Sigmoid colon (tissue), 7 donors: ENCODE data around the gene HAAO. TPM values are rescaled to one million over a fixed set of nuclear protein-coding genes. Genes with fewer than 3 reads are reported as not detected.
"Not testable (repeated sequence)": the region's sequence is repeated elsewhere in the genome, so short reads cannot be mapped to it uniquely, and the experiment has no call there.

Source experiments
- DNase-seq: peaks from one replicate; pipeline ENCODE4 v3.0.0-alpha.2; 2019
- H3K27ac ChIP-seq, 4 donors: fragments of 200-600 bp; sonication (generic); one replicate each; pipeline ENCODE4 v1.5.1; 2016 to 2019; ENCODE audit warnings: mild to moderate bottlenecking in 1 of 4
- H3K27me3 ChIP-seq, 3 donors: fragments of 200-600 bp; sonication (generic); one replicate each; pipeline ENCODE4 v1.5.1; 2019; ENCODE audit warnings: mild to moderate bottlenecking in 1 of 3
- H3K36me3 ChIP-seq, 4 donors: fragments of 200-600 bp; sonication (generic); one replicate each; pipeline ENCODE4 v1.5.1; 2016 to 2019
- H3K4me1 ChIP-seq, 4 donors: fragments of 200-600 bp; sonication (generic); one replicate each; pipeline ENCODE4 v1.5.1; 2017 to 2019
- H3K4me3 ChIP-seq, 4 donors: fragments of 200-600 bp; sonication (generic); one replicate each; pipeline ENCODE4 v1.5.1; 2017 to 2019; ENCODE audit warnings: mild to moderate bottlenecking in 2 of 4, moderate library complexity in 1 of 4
- H3K9me3 ChIP-seq, 4 donors: fragments of 200-600 bp in 3 of 4; sonication (generic) in 3 of 4; one replicate each; pipeline versions ENCODE4 v1.5.1 to v1.6.1; 2013 to 2019
- EP300 ChIP-seq, 4 donors: sonication (generic); formaldehyde crosslinking; IDR thresholded peaks; one replicate each; pipeline ENCODE4 v1.6.1; 2017; ENCODE audit warnings: antibody characterized with exemption in 4 of 4
- POLR2A ChIP-seq, 2 donors: fragments of 450-650 bp; IDR thresholded peaks; one replicate each; pipeline ENCODE4 v1.6.1; 2016; ENCODE audit warnings: antibody characterized with exemption in 2 of 2, mild to moderate bottlenecking in 2 of 2, moderate library complexity in 2 of 2
- POLR2AphosphoS5 ChIP-seq, 4 donors: sonication (generic); formaldehyde crosslinking; IDR thresholded peaks; one replicate each; pipeline ENCODE4 v1.6.1; 2017; ENCODE audit warnings: antibody characterized with exemption in 4 of 4
- whole genome bisulfite sequencing, 2 donors: extraction: QIAGEN DNeasy Blood & Tissue Kit; methylation state at CpG; one replicate each; pipeline ENCODE4 v1.1.7; 2013; 5-methylcytosine and 5-hydroxymethylcytosine counted together
- intact Hi-C: fragments of 100-400 bp; cut with DNase I; formaldehyde crosslinking; loops from one replicate; pipeline ENCODE4 v1.15.1; 2023
- polyA plus RNA-seq, 3 donors: library from polyadenylated mRNA; stranded (reverse); fragments of 200-250 nt; gene quantifications; one replicate each; pipeline ENCODE4 v1.2.3, GENCODE V29; 2013
- total RNA-seq, 4 donors: library from RNA; depleted of rRNA; stranded (reverse); fragments of >200 nt; gene quantifications; one replicate each; pipeline ENCODE4 v1.1.0, GENCODE V29; 2016
- TF ChIP-seq, protein P1 (sequence below), 4 experiments: fragments of 450-650 bp in 3 of 4; fragments of 200-600 bp in 1 of 4; IDR thresholded peaks; one replicate each; pipeline ENCODE4 v1.5.1; 2016 to 2019; ENCODE audit warnings: antibody characterized with exemption in 4 of 4, mild to moderate bottlenecking in 3 of 4, moderate library complexity in 2 of 4
- donor health status: healthy with polysubstance abuse.
- donor health status: Bipolar disorder and iron deficiency.
- donor health status: healthy.

The HAAO gene
- total and polyA plus RNA-seq, 7 donors: 2.5 to 37.9 (median 5.6) TPM

DNA sequence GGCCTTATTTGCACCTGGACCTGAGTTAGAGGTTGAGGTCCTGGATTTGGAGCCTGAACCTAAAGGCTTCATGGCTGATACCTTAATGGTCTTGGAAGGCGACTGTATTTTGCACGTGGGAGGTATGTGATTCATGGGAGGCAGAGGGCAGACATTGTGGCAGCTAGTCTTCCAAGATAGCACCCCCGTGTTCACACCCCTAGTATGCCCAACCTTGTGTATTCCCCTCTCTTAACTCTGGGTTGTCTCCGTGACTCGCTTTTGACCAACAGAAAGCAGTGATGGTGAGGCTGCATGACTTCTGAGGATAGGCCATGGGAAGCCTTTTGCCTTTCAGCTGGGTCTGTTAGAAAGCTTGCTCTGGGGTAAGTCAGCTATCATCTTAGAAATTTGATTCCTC is 45.8 kb upstream of the HAAO start:
- WGBS, 2 donors: 96 to 97% methylated on average over 5 of the region's 5 CpGs
- peaks cover 0 to 19% (median 13%) of the 10 kb centered on the region in 4 donors for H3K4me1 ChIP-seq
- no peaks in the 10 kb centered on the region for H3K36me3 ChIP-seq
- TF ChIP-seq POLR2AphosphoS5 (IDR thresholded peaks at IDR 0.05) (no peak), EP300 (IDR thresholded peaks at IDR 0.05) (no peak)
- TF ChIP-seq, protein P1, sequence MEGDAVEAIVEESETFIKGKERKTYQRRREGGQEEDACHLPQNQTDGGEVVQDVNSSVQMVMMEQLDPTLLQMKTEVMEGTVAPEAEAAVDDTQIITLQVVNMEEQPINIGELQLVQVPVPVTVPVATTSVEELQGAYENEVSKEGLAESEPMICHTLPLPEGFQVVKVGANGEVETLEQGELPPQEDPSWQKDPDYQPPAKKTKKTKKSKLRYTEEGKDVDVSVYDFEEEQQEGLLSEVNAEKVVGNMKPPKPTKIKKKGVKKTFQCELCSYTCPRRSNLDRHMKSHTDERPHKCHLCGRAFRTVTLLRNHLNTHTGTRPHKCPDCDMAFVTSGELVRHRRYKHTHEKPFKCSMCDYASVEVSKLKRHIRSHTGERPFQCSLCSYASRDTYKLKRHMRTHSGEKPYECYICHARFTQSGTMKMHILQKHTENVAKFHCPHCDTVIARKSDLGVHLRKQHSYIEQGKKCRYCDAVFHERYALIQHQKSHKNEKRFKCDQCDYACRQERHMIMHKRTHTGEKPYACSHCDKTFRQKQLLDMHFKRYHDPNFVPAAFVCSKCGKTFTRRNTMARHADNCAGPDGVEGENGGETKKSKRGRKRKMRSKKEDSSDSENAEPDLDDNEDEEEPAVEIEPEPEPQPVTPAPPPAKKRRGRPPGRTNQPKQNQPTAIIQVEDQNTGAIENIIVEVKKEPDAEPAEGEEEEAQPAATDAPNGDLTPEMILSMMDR (IDR thresholded peaks at IDR 0.05): no peak
- H3K9me3 ChIP-seq: no peaks in the 10 kb centered on the region
- no peak overlapping the region for H3K27ac ChIP-seq
- no peak overlapping the region for H3K4me3 ChIP-seq
- intact Hi-C loops: no loop called here
- no peaks in the 10 kb centered on the region for H3K27me3 ChIP-seq
- DNase-seq: no peak

DNA sequence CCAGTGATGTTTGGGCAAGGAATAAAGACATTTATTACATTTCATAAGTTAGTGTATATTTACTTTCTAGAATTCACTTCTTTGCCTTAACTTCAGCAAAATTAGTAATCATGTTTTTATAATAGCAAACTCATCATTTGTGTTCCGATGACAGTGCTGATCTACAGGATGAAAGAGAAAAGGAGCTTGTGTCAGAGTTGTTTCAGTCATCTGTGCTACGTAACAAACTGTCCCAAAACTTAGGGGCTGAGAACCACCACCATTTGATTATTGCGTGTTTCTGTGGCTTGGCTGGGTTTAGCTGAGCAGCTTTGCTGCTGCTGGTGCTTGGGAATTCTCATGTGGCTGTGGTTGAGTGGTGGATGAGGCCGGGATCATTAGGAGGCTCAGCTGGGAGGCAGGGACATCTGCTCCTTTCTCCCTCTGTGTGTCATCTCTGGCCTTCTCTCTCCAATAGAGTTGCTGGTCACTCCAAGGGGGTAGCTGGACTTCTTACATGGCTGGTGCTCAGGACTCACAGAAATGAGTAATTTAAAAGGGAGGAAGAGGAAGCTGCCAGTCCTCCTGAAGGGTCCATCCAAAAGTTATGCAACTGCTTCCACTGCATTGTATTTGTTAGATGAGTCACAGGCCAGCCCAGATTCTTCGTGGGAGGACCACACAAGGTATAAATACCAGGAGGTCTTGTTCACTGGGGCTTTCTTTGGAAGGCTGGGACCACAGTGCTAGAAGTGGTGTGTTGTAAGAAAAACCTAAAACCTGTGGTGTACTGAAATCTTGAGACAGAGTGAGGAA is 43.4 kb upstream of the HAAO start:
- H3K36me3 ChIP-seq: no peaks in the 10 kb centered on the region
- no peak overlapping the region for H3K4me3 ChIP-seq
- no peaks in the 10 kb centered on the region for H3K9me3 ChIP-seq
- no peaks in the 10 kb centered on the region for H3K27me3 ChIP-seq
- 77 to 81% methylated on average over 5 of the region's 5 CpGs for WGBS, 2 donors
- intact Hi-C loops: no loop called here
- DNase-seq: peak; percentile 92
- TF ChIP-seq POLR2AphosphoS5 (IDR thresholded peaks at IDR 0.05): peak; percentile 24 to 65 (median 44)
- TF ChIP-seq, protein P1 (IDR thresholded peaks at IDR 0.05): no peak
- peaks cover 0 to 5% (median 0%) of the 10 kb centered on the region in 4 donors for H3K4me1 ChIP-seq
- peak overlapping the region; percentile 38 to 53 (median 46) for H3K27ac ChIP-seq

- Histone ChIP-seq H3K4me1 (peaks cover 0 to 3% (median under 1%) of the 10 kb centered on the region in 4 donors), H3K4me3 (no peak overlapping the region), H3K36me3 (no peaks in the 10 kb centered on the region), H3K9me3 (no peaks in the 10 kb centered on the region), H3K27ac (no peak overlapping the region), H3K27me3 (no peaks in the 10 kb centered on the region)
- intact Hi-C loops: no loop called here
- no peak for DNase-seq
- TF ChIP-seq POLR2AphosphoS5 (IDR thresholded peaks at IDR 0.05): no peak
- no peak for TF ChIP-seq EP300 (IDR thresholded peaks at IDR 0.05)
- no peak for TF ChIP-seq POLR2A (IDR thresholded peaks at IDR 0.05)
- TF ChIP-seq, protein P1 (IDR thresholded peaks at IDR 0.05): no peak
- WGBS, 2 donors: 97% methylated on average over 7 of the region's 7 CpGs
These were observed 41.8 kb upstream of the HAAO start for GRCh38 chr2:42834161-42834560.

- no peak for DNase-seq
- no peaks in the 10 kb centered on the region for H3K9me3 ChIP-seq
- no peak overlapping the region for H3K27ac ChIP-seq
- no peaks in the 10 kb centered on the region for H3K27me3 ChIP-seq
- H3K4me1 ChIP-seq: peaks cover 0 to 19% (median 15%) of the 10 kb centered on the region in 4 donors
- H3K36me3 ChIP-seq: no peaks in the 10 kb centered on the region
- no peak for TF ChIP-seq POLR2AphosphoS5 (IDR thresholded peaks at IDR 0.05)
- TF ChIP-seq EP300 (IDR thresholded peaks at IDR 0.05): no peak
- TF ChIP-seq, protein P1 (IDR thresholded peaks at IDR 0.05): no peak
- TF ChIP-seq POLR2A (IDR thresholded peaks at IDR 0.05): no peak
- 87 to 96% methylated on average over 6 of the region's 6 CpGs for WGBS, 2 donors
- H3K4me3 ChIP-seq: no peak overlapping the region
- intact Hi-C loops: no loop called here
These were observed 39.9 kb upstream of the HAAO start for GRCh38 chr2:42832289-42832634.

DNA sequence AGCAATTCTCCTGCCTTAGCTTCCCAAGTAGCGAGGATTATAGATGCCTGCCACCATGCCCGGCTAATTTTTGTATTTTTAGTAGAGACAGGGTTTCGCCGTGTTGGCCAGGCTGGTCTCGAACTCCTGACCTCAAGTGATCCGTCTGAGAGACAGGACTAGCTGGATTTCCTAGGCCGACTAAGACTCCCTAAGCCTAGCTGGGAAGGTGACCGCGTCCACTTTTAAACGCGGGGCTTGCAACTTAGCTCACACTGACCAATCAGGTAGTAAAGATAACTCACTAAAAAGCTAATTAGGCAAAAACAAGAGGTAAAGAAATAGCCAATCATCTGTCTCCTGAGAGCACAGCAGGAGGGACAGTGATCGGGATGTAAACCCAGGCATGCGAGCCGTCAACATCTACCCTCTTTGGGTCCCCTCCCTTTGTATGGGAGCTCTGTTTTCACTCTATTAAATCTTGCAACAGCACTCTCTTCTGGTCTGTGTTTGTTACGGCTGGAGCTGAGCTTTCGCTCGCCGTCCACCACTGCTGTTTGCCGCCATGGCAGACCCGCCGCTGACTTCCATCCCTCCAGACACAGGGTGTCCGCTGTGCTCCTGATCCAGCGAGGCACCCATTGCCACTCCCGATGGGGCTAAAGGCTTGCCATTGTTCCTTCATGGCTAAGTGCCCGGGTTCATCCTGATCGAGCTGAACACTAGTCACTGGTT is 39.3 kb upstream of the HAAO start:
- WGBS, 2 donors: 91 to 95% methylated on average over 26 of the region's 26 CpGs
- intact Hi-C loops, H3K27me3 ChIP-seq, H3K36me3 ChIP-seq, H3K9me3 ChIP-seq, H3K27ac ChIP-seq, DNase-seq, H3K4me3 ChIP-seq: not testable (repeated sequence)
- H3K4me1 ChIP-seq: peaks cover 0 to 19% (median 15%) of the 10 kb centered on the region in 4 donors
